Neural progenitor cell (in vitro differentiated cells): ENCODE results near the gene ERBB4.

ENCODE experiments used
- CTCF ChIP-seq: fragments of 200-600 bp; sonication (generic); IDR thresholded peaks from 2 replicates; pipeline ENCODE4 v1.5.1; 2017; ENCODE audit warnings: antibody characterized with exemption, mild to moderate bottlenecking
- EZH2 ChIP-seq: fragments of 200-600 bp; sonication (generic); IDR thresholded peaks from 2 replicates; pipeline ENCODE4 v1.6.1; 2017; ENCODE audit warnings: antibody characterized with exemption, mild to moderate bottlenecking, moderate library complexity

GRCh38 chr2:211598238-211598637, 940.4 kb downstream of the ERBB4 start:
- TF ChIP-seq EZH2: no peak
- TF ChIP-seq CTCF: no peak
